NK-92 (cell line): ENCODE data around the gene PGRMC1.
A peak's percentile ranks its signal among the peaks of the same experiment; 100 is the strongest.
"Not testable (repeated sequence)": the region's sequence is repeated elsewhere in the genome, so short reads cannot be mapped to it uniquely, and the experiment has no call there.

ENCODE experiments used
- DNase-seq: peaks from one replicate; lab custom pipeline; 2025; ENCODE audit not compliant: unreplicated experiment; lab: John Stamatoyannopoulos, UW

Gene PGRMC1

DNA sequence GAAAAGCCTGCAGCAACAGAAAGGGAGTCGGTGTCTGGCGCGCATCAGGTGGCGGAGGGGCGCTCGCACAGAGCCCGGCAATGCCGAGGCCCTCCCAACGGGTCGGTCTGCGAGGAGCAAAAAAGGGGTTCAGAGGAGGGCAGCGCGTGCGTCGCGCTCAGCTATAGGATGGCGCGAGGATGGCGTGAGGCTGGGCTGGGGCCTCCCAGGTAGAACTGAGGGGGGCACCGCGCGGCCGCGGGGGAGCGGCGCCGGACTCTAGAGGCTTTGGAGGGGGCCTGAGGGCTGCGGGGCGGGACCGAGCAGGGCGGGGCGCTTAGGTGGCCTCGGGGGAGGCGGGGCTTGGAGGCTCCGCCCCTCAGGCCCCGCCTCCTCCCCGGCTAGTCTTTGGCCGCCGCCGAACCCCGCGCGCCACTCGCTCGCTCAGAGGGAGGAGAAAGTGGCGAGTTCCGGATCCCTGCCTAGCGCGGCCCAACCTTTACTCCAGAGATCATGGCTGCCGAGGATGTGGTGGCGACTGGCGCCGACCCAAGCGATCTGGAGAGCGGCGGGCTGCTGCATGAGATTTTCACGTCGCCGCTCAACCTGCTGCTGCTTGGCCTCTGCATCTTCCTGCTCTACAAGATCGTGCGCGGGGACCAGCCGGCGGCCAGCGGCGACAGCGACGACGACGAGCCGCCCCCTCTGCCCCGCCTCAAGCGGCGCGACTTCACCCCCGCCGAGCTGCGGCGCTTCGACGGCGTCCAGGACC is at the start of gene PGRMC1:
Gene PGRMC1, plus strand, starts transcription at position 414 of the 751 bp plus-strand sequence. Its CDS starts 79 bp downstream, at position 493.
- DNase-seq: peak; percentile 1

DNA sequence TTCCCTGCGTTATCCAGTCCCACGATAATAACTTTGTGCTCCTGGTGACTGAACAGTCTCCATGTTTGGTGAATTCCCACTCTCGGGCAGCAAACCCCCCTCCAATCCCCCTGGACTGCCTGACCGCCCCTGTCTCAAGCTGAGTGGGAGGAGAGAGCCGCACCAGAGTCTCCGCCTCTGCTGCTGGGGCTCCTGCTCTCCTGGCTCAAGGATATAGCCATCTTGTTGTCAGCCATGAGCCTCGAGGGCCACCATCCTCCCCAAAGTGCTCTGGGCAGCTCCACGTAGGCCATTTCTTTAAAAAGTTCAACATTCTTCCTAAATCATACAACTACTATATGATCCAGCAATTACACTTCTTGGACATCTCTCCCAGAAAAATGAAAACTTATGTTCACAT is 49.3 kb upstream of the PGRMC1 start:
- no peak for DNase-seq

DNA sequence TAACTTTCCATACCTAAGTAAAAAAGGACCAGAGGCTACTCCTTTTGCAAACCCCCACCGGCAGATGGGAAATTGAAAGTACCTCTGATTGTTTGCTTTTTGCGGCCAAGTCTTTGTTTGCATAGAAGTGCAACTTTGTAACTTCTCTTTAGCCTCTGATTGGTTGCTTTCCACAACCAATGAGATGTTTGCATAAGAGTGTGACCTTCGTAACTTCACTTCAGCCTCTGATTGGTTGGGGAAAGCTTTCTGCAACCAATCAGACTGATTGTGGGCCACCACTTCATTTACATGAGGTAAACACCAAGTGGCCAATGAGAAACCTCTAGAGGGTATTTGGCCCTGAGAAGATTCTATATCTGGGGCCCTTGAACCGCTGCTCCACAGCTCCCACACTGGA is 48.8 kb upstream of the PGRMC1 start:
- DNase-seq: no peak

DNA sequence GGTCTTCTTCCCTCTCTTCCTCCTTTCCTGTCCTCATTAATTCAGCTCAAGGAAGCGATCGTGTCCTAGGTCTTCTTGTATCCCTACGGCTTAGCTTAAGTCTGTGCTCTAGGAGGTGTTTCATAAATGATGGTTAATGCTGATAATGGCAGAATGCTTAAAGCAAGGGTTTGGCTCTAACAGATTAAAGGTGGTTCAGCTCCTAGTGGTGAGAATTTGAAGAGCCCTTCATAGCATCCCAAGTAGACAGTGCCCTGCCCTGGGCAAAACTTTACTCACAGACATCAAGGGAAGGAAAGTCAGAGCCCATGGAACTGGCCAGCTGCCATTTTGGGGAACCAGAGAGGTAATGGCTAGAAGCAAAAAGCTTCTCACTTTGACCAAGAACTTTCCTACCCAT is 47.0 kb upstream of the PGRMC1 start:
- no peak for DNase-seq

DNA sequence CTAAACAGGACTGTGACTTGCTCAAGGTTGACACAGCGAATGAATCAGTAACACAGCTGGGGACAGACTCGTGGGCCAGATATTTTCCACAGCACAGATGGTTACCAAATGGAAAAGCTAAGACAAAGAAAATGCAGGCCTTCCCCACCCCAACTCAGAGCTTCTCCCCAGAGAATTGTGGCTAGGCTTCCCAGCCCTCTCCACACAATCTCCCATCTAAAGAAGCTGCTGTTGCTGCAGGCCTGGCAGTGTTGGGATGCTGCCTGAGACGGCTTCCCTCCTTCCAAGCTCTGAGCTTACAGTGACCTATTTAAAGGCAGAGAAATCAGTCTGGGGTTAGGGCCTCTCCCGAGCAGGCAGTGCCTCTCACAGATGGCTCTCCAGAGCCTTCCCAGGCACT is 46.5 kb upstream of the PGRMC1 start:
- DNase-seq: no peak

DNA sequence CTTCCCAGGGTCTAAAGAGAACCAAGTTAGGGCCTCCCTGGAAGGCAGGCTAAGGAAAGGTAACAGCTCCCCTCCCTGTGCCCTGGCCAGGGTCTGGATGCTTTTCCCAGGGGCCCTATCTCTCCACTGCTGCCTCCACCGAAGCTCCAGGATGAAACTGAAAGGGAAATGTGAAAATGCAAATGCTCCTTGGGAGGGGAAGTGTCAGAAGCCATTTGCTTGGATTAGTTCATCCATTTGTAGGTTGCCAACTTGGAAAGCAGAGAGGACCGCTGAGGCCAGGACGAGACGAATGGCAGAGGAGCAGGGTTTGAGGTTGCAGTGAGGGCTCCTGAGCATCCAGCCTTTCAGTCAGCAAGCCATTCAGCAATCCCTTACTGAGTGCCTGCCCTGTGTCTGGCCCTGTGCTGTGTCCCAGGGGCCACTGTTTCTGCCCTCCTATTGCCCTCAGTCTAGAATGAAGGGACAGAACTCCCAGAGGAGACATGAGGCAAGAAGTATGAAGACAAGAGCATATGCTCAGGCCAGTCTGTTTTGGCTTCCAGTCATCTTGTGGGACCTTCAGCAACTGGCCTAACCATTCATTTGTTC is 45.9 kb upstream of the PGRMC1 start:
- DNase-seq: no peak

DNA sequence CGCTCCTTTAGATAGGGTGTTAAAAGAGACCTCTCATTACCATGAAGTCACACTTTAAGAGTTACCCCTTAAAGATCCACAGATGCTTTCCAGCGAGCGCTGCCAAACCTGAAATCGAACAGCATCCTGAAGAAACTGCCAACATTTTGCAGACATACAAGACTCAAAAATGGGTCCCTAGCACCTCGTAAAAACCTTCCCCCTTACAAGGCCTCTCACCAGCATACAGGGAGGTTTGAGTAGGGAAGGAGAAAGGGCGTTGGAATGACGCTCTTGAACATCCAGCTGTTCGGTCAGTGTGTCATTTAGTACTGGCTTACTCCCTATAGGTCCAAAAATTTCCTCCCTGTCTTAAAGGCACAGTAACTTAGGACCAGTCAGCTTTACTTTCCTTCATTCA is 45.3 kb upstream of the PGRMC1 start:
- no peak for DNase-seq

DNA sequence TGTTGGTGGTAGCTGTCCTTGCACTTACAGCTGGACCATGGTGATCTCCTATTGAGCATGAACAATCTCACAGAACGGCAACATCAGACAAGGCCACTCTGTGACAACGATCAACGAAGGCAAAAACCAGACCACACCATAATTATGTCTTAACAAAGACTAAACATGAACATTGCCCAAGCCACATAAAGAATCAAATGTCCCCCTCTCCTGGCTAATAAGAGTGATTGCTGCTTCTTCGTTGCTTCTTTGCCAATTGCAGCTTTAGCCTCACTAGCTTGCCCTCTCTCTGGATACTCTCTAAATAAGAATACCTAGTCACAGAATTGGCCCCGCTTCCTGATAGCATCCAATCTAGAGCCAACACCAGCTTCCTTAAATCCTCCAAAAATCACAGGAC is 41.5 kb upstream of the PGRMC1 start:
- no peak for DNase-seq

DNA sequence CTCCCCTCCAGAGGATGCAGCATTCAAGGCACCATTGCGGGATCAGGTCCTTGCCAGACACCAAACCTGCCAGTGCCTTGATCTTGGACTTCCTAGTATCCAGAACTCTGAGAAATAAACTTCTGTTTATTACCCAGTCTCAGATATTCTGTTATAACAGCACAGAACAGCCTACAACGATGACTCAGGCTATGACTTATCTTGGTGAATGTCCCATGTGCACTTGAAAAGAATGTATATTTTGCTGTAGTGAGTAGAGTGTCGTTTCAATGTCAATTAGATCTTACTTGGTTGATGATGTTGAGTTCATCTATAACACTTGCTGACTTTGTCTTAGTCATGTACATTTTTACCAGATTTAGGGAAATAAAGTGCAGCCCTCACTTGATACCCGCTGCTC is 34.5 kb upstream of the PGRMC1 start:
- no peak for DNase-seq

DNA sequence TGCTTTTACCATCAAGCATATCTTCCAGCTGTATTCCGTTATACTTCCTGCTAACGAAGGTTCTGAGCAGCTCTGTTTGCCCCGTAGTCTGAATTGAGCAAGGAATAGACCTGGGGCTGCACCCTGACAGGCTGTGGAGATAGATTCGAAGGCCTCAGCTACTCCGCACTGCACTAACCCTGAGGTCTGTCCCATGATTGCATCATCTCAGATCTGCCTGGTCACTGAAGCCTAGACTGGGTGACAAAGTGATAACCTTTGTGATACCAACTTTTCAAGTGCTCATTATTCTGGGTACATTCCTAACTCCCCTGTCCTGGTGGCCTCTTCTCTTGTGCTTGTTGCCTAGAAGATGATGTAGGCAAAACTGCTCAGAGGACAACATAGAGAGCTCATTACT is 29.9 kb upstream of the PGRMC1 start:
- DNase-seq: no peak

DNA sequence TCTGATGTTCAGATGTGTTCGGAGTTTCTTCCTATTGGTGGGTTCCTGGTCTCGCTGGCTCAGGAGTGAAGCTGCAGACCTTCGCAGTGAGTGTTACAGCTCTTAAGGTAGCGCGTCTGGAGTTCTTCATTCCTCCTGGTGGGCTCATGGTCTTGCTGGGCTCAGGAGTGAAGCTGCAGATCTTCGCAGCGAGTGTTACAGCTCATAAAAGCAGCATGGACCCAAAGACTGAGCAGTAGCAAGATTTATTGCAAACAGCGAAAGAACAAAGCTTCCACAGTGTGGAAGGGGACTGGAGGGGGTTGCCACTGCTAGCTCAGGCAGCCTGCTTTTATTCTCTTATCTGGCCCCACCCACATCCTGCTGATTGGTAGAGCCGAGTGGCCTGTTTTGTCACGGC is 28.6 kb upstream of the PGRMC1 start:
- not testable (repeated sequence) for DNase-seq

DNA sequence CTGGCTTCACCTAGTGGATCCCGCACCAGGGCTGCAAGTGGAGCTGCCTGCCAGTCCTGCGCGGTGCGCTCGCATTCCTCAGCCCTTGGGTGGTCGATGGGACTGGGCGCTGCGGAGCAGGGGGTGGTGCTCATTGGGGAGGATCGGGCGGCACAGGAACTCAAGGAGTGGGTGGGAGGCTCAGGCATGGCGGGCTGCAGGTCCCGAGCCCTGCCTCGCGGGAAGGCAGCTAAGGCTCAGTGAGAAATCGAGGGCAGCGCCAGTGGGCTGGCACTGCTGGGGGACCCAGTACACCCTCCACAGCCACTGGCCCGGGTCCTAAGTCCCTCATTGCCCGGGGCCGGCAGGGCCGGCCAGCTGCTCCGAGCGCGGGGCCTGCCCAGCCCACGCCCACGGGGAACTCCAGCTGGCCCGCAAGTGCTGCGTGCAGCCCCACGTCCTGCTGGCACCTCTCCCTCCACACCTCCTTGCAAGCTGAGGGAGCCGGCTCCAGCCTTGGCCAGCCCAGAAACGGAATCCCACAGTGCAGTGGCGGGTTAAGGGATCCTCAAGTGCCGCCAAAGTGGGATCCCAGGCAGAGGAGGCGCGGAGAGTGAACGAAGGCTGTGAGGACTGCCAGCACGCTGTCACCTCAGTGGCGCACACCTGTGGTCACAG is 27.6 kb upstream of the PGRMC1 start:
- no peak for DNase-seq

DNA sequence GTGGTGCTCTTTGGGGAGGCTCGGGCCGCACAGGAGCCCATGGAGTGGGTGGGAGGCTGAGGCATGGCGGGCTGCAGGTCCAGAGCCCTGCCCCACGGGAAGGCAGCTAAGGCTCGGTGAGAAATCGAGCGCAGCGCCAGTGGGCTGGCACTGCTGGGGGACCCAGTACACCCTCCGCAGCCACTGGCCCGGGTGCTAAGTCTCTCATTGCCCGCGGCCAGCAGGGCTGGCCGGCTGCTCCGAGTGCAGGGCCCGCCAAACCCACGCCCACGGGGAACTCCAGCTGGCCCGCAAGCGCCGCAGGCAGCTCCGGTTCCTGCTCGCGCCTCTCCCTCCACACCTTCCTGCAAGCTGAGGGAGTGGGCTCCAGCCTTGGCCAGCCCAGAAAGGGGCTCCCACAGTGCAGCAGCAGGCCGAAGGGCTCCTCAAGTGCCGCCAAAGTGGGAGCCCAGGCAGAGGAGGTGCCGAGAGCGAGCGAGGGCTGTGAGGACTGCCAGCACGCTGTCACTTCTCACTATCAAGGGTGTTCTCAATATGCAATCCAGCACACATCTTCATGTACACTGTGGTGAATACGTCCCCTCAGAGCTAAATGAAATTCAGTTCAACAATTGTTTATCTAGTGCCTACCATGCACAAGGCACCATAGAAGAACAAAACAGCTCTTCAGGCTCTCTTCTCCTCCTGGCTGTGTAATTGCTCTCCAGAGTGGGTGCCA is 25.0 kb upstream of the PGRMC1 start:
- not testable (repeated sequence) for DNase-seq

DNA sequence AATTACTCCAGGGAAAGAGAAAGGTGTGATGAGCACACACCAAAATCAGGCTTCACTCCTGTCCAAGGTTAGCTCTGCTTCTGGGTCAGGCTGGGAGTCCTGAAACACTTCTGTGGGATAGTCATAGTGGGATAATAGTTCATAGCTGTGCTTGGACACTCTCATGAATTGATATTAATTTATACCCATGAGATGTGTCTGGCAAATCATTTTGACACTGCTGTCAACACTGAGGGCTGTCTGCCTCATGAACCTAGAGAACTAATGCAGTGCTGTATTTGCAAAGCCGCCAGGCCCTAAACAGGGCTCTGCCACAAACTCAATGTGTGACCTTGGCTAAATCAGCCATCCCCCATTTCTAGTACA is 24.5 kb upstream of the PGRMC1 start:
- no peak for DNase-seq

DNA sequence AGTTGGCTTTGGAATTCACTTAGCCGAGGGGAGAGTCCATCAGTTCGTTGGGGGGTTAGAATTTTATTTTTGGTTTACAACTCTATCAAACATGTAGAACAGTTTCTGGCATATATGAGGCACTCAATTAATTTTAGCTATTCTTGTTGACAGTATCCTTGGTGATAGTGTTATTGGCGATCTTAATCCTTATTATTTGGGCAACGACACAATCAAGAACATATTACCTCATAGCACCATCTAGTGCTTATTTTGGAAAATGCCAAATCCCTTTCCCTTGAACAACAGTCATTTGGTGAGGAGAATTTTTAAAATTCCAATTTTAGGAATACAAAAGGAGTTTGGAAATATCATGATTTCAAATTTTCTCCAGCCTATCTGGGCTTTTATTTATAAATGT is 17.9 kb upstream of the PGRMC1 start:
- DNase-seq: no peak

DNA sequence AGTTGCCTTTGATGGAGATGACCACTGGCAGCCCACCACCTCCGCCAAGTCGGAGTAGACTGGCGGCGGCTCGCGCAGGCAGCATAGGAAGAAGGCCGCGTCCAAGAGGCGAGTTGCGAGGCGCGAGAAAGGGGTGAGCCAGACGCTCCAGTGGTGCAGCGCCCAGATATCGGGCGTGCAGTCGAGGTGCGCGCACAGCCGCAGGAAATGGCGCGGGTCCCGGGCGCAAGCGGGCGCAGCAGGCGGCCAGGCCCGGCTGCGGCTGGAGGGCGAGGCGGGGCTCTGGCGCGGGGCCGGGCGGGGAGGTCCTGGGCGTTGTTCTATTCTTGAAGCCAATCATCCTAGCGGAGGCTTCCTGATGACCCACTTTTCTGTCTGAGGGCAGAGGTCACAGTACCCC is 13.2 kb upstream of the PGRMC1 start:
- no peak for DNase-seq

DNA sequence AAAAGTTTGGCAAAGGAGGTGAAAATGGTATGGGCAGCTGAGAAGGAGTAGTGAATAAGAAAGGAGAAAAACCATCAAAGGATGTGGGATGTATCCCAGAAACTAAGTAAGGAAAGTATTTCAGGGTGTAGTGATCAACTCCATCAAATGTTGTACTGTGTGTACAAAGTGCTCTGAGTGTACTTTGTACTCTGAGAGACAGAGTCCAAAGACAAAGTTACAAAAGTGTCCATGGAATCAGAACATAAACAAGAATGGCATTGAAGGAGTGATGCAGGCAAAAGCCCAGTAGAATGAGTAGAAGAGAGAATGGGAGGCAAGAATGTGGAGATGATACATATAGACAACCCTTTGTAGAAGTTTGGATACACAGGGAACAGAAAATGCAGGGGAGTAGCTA is 12.3 kb upstream of the PGRMC1 start:
- DNase-seq: no peak

DNA sequence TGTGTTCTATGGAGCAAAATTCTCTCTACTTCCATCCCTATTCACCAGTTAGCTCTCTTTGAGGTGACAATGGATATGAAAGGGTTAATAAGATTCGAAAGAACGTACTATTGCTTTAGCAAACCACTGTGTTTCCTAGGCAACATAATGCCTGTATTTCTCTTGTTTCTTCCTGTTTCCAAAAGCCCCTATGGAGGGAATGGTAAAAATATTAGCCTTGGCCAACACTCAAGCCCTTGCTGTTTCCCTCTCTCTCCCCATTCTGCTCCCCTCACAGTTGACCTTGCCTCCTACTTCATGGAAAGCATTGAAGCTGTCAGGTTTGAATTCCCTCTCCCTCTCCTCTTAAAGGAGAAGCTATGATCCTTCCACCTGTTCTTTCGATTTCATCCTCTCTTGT is 9.6 kb upstream of the PGRMC1 start:
- no peak for DNase-seq

DNA sequence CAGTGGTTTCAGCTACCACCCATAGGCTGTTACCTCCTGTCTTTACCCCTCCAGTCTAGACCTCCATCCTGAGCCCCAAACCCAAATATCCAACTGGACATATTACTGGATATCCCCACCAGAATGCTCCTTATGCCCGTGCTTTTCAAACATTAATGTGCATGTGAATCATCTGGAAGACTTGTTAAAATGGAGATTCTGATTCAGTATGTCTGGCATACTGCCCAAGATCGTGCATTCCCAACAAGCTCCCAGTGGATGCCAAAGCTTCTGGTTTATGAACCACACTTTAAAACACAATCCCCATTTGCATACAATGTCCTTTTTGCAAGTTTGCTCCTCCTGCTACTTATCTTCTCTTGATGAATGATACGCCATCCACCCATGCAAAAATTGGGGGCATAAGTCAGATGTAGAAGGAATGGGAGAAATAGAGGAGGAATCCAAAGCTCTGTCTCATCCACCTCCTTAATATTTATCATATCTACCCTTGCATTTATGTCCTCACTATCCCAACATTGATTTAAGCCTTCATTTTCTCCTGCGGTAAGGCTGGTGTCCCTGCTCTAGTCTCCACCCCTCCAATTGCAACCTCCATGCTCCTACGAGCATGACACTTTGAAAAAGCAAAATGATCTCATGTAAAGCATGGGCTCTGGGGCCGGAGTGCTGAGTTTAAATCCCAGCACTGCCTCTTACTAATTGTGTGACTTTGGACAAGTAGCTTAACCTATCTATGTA is 7.4 kb upstream of the PGRMC1 start:
- DNase-seq: no peak

DNA sequence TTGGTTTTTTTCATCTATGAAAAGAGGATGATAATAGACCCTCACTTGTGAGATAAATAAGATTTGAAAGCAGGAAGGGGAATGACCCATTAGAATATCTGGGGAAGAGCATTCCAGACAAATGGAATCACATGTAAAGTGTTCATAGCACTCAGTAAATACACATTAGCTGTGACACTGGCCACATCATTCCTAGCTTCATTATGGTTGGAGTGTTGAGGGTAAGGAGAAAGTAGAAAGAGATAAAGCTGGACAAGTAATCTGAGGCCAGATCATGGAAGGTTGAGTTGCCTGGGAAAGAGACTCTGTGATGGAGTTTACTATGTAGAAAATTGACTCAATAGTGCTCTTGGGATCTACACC is 6.9 kb upstream of the PGRMC1 start:
- no peak for DNase-seq

DNA sequence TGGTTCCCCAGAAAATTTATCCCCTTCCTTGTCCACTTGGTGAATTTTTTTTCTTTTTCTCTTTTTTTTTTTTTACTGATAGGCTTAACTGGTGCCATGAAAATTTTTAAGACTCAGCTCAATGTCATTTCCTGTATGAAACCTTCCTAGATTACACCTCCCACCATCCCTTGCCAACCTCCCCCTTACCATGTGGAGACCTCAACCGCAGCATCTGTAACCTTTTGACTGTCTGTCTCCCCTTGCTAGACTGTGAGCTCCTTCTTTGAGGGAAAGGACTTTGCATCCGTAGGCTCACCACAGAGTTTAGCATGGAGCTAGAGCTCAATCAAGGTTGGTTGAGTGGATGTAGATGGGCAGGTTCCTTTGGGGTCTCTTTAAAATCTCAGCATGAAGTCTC is 5.2 kb upstream of the PGRMC1 start:
- DNase-seq: no peak
